Measurements from ENCODE around the gene RBM20. TPM values are rescaled to one million over a fixed set of nuclear protein-coding genes. Genes with fewer than 3 reads are reported as not detected.

Gene RBM20
- total and polyA plus RNA-seq, 2 of the 4 experiments (the other 2 are of a cell fraction) = under 0.01 to 0.15 TPM

GRCh38 chr10:110783509-110784107, 139.5 kb downstream of the RBM20 start:
- CTCF ChIA-PET = no interaction called here
- no peak overlapping the region for H2AK5ac ChIP-seq (ENCODE audit: low read depth, low read length)

More at GRCh38 chr10:110783509-110784107, 139.5 kb downstream of the RBM20 start:
- Histone ChIP-seq H3K56ac (ENCODE audit: extremely low read depth, insufficient read depth, low read length) (no peak overlapping the region), H2BK5ac (ENCODE audit: low read depth, low read length, poor library complexity, severe bottlenecking) (no peak overlapping the region), H3K4me1 (ENCODE audit: control insufficient read depth, insufficient read depth, low read length) (peaks cover 3% of the 10 kb centered on the region; the same call in 1 of the 2 replicates), H3K18ac (ENCODE audit: low read depth, low read length) (no peak overlapping the region), H2AFZ (replicated peaks; ENCODE audit: low read length, poor library complexity) (no peak overlapping the region), H4K20me1 (ENCODE audit: insufficient read depth, low read length) (no peaks in the 10 kb centered on the region), H3K4me2 (ENCODE audit: low read depth, low read length) (no peak overlapping the region), H4K91ac (ENCODE audit: insufficient read depth, low read depth, low read length) (no peak overlapping the region), H3K27ac (ENCODE audit: insufficient read depth, low read length) (no peak overlapping the region), H4K5ac (ENCODE audit: low read depth, low read length) (no peak overlapping the region), H3K4me3 (ENCODE audit: insufficient read depth, low read depth, low read length) (no peak overlapping the region), H3K9me1 (ENCODE audit: insufficient read depth, low read length) (no peaks in the 10 kb centered on the region), H3K14ac (replicated peaks; ENCODE audit: low read depth, low read length) (no peak overlapping the region), H3K36me3 (ENCODE audit: control insufficient read depth, insufficient read depth, low read length) (no peaks in the 10 kb centered on the region), H2BK20ac (ENCODE audit: low read depth, low read length) (no peak overlapping the region), H3K9ac (ENCODE audit: low read depth, low read length) (no peak overlapping the region), H3K9me3 (ENCODE audit: control insufficient read depth, insufficient read depth, low read length) (no peaks in the 10 kb centered on the region), H2BK120ac (ENCODE audit: low read depth, low read length) (no peak overlapping the region), H3K23ac (ENCODE audit: low read depth, low read length) (no peak overlapping the region), H3K27me3 (ENCODE audit: control insufficient read depth, insufficient read depth, low read length) (peaks cover 11% of the 10 kb centered on the region), H3K79me1 (ENCODE audit: low read depth in 1 of 2, low read length in 2 of 2) (no peaks in the 10 kb centered on the region), H4K8ac (ENCODE audit: low read depth in 2 of 2, low read length in 2 of 2) (no peak overlapping the region), H2AK9ac (replicated peaks; ENCODE audit: low read depth, low read length, poor library complexity) (no peak overlapping the region), H2BK15ac (ENCODE audit: low read depth, low read length) (no peak overlapping the region), H3K4ac (ENCODE audit: low read depth, low read length) (no peak overlapping the region)
- WGBS, 2 experiments (ENCODE audit: extremely low coverage in 2 of 2, insufficient read length in 1 of 2) = no CpG with 5 or more reads among the region's 7 CpGs
- in situ Hi-C loops (cut with MboI; ENCODE audit: low sequenced_read_pairs) (no loop called here), intact Hi-C loops (cut with micrococcal nuclease) (no loop called here), dilution Hi-C loops (cut with HindIII; ENCODE audit: low sequenced_read_pairs, unreplicated experiment) (no loop called here)
- peak; percentile 4 for DNase-seq
- TF ChIP-seq MXI1 (IDR thresholded peaks at IDR 0.05; ENCODE audit: borderline replicate concordance, low read depth, low read length) = no peak
- no peak for TF ChIP-seq USF2 (IDR thresholded peaks at IDR 0.05; ENCODE audit: low read depth, low read length)
- no peak for TF ChIP-seq MAZ (IDR thresholded peaks at IDR 0.05; ENCODE audit: borderline replicate concordance, low read depth, low read length)
- TF ChIP-seq FOS (IDR thresholded peaks at IDR 0.05; ENCODE audit: low read depth, low read length) = no peak
- TF ChIP-seq NFE2L2 (IDR thresholded peaks at IDR 0.05; ENCODE audit: low read depth, low read length) = no peak
- no peak for TF ChIP-seq MAFK (IDR thresholded peaks at IDR 0.05; ENCODE audit: low read depth, low read length)
- TF ChIP-seq SMC3 (IDR thresholded peaks at IDR 0.05; ENCODE audit: low read depth, low read length) = no peak
- POLR2A ChIA-PET (ENCODE audit: unreplicated experiment) = no interaction called here
- no peak for ATAC-seq (ENCODE audit: low read depth)
- BruUV-seq (replicated peaks) = no TSS peak
